Measurements from ENCODE around the gene DOCK4.

The DOCK4 gene

GRCh38 chr7:112001091-112001826, 204.9 kb downstream of the DOCK4 start:
- DNase-seq = peak; percentile 97

GRCh38 chr7:111998326-111998725, 207.9 kb downstream of the DOCK4 start:
- DNase-seq = no peak

GRCh38 chr7:111997546-111997945, 208.7 kb downstream of the DOCK4 start:
- no peak for DNase-seq

- DNase-seq = peak; percentile 10
Measured at GRCh38 chr7:111992601-111993000, 213.6 kb downstream of the DOCK4 start.

GRCh38 chr7:111990643-111991042, 215.6 kb downstream of the DOCK4 start:
- DNase-seq = no peak

DNA sequence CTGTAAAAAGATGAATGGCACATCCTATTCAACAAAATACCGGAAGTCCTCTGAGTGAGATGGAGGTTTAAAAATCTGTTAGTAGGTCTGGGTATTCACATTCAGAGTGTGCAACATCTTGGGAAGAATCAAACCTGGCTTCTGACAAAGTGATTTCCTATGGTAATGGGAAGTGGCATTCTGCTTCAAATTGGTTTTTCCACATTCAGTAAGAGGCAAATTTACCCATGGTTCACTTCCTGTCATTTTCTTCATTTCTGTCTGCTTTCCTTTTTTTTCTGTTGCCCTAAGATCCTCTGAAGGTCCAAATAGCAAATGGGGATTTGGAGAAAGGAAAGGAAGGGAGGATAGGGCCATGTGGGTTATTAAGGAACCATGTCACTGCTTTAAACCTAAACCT, 218.3 kb downstream of the DOCK4 start:
- DNase-seq = no peak

GRCh38 chr7:111987115-111987826, 218.9 kb downstream of the DOCK4 start:
- peak; percentile 62 for DNase-seq

DNA sequence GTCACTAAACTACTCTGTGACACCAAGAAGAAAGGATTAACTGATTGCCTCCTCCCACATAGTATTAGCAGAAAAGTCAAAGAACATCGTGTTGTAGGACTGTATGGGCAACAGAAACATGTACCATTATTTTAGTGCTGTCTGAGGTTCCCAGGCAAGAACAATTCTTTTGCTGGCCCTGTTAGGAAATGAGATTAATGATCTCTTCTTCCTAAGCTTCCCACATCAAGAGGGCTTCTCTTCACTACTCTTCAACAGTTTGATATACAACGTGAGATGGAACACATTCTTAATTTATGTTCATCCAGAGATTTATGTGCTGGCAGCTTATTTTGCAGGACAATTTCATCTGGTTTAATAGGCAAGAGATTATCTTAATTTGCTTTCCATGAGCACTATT, 219.6 kb downstream of the DOCK4 start:
- DNase-seq = no peak

DNA sequence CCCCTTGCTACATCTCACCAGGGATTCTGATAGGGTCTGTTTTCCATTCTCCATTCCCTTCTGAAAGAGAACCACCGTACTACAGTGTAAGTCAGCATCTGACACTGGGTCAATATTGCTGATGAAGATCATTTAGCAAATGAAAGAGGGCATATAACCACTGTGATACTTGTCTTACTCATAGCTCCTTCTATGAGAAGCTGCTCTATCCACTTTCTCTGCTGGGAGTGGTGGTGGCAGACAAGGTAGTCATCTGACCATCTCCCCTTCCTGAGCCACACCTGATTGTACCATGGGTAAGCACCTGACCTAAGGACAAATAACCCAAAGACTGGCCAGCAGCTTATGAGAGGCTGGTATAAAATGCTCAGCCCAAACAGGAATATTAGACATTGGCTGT, 220.4 kb downstream of the DOCK4 start:
- no peak for DNase-seq

DNA sequence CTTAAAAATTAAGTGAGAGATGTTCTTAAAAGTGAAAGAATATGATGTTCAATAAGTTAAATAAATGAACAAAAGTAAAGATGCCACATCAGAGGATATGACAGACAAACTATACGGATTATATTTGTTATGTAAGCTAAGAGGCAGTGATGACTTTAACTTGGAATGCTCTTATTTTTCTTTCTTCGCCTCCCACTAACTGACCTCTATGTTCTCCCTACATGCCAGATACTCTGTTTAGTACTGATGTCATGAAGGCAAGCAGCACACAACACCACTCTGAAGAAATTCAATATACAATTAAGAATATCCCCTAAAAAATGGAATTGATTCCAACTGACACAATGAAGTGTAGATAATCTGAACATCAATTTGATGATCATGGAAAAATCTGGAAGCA, 223.4 kb downstream of the DOCK4 start:
- peak; percentile 66 for DNase-seq

GRCh38 chr7:111982133-111982532, 224.1 kb downstream of the DOCK4 start:
- DNase-seq = peak; percentile 18

- no peak for DNase-seq
Measured at GRCh38 chr7:111980725-111981124, 225.5 kb downstream of the DOCK4 start.

DNA sequence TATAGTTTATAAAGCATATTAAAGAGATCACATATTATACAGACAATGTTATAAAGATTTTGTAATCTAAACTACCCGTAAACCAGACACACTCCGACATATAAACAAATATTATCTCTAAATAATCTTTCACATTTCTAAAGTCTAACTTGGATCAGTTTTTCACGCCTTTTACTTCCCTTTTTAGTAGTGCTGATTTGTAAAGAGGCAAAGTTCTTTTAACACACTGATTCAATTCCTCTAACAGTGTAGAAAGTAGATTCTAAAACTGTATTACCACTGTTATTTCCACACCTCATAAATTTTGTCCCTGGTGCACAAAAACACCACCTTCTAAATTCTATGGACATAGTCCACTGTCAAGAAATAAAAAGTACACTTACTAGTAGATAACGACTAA, 230.9 kb downstream of the DOCK4 start:
- no peak for DNase-seq

DNA sequence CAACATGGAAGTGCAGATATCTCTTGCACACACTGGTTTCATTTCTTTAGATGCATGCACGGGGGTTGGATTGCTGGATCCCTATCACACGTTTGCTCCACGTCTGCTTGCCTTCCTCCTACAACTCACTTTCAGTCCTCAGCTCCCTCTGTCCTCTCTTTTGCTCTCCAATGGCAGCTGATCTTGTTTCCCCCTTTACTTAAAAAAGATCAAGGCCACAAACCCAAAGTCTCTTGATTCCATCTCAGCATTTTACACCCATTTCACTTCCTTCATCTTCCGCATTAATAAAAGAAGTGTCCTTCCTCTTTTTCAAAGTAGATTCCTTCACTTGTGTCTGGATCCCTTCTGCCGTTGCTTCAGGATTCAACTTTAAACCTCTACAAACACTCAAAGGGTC, 245.2 kb downstream of the DOCK4 start:
- no peak for DNase-seq

DNA sequence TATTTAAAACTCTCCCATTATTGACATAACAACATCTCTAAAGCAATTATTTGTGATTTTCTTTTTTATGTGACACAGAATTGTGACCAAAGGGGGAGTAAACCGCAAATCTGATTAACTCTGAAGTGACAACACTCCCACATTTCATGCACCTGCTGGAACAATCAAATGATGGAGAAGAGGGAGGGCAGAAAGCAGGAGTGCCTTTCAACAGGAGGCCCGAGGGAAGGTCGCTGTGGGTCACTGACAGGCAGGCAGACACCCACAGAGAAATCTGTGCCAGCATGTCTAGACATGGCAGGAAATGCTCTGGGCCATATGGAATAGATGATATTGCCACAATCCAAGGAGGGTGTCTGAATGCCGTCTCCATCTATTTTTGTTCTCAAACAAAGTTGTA, 247.3 kb downstream of the DOCK4 start:
- no peak for DNase-seq

DNA sequence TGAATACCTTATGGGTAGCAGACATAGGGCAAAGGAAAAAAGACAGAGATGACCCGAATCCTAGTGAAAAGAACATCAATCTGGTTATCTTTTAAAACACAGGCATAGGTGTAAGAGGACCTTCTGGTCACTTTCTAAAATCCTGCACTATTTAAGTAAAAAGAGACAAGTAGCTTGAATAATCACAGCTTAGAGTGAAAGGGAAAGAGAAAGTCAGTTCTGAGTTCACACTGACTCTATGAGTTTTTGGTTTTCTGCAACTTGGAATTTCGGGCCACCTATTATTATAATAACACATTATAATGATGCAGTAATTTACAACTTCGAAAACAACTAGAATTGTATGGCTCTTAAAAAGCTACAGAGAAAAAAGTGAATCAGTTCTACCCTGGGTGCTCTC, 247.8 kb downstream of the DOCK4 start:
- DNase-seq = no peak

- DNase-seq = no peak
Measured at GRCh38 chr7:111955616-111956015, 250.6 kb downstream of the DOCK4 start.

- DNase-seq = no peak
Measured at GRCh38 chr7:111954474-111955381, 251.5 kb downstream of the DOCK4 start.

- DNase-seq = no peak
Measured at GRCh38 chr7:111954056-111954455, 252.1 kb downstream of the DOCK4 start.

- DNase-seq = peak; percentile 26
Measured at GRCh38 chr7:111953611-111954010, 252.6 kb downstream of the DOCK4 start.

DNA sequence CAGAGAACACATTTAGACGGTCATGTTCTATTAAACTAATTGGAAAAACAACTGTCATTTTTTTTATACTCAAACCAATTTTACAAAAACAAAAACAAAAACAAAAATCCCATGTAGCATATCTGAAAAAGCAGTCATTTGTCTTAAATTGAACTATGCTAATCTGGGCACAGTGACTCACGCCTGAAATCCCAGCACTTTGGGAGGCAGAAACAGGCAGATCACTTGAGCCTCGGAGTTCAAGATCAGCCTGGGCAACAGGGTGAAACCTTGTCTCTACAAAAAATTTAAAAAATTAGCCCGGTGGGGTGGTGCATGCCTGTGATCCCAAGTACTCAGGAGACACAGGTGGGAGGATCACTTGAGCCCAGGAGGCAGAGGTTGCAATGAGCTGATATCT, 253.4 kb downstream of the DOCK4 start:
- DNase-seq = no peak

- DNase-seq = no peak
Measured at GRCh38 chr7:111951052-111951451, 255.1 kb downstream of the DOCK4 start.

DNA sequence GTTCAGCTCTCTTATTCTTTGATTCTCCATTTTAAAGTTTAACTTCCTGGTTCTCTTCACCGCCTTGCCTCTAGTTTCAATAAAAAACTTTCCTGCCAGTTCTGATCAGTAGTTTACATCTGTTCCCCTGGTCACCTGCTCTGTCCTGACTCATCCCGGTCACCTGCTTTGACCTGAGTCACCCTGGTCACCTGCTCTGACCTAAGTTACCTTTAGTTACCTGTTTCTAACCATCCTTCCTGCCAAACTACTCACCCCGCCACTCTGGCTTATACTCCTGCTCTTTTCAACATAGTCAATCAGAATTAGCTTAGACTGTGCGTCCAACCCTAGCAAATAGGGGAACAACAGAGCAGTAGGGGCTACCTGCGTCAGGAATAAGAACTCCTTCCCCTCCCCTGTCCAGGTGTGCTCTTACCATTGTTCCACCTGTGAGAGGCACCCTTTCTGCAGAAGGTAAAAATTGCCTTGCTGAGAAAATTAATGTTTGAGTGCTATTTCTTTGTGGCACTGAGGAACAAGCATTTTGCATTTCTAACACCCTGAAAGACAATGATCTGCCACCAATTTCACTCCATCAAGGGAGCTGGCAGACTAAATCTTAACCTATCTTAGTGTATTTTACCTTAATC, 263.6 kb downstream of the DOCK4 start:
- DNase-seq = no peak
